Measurements from ENCODE around the gene ZNF804B.

Gene ZNF804B

DNA sequence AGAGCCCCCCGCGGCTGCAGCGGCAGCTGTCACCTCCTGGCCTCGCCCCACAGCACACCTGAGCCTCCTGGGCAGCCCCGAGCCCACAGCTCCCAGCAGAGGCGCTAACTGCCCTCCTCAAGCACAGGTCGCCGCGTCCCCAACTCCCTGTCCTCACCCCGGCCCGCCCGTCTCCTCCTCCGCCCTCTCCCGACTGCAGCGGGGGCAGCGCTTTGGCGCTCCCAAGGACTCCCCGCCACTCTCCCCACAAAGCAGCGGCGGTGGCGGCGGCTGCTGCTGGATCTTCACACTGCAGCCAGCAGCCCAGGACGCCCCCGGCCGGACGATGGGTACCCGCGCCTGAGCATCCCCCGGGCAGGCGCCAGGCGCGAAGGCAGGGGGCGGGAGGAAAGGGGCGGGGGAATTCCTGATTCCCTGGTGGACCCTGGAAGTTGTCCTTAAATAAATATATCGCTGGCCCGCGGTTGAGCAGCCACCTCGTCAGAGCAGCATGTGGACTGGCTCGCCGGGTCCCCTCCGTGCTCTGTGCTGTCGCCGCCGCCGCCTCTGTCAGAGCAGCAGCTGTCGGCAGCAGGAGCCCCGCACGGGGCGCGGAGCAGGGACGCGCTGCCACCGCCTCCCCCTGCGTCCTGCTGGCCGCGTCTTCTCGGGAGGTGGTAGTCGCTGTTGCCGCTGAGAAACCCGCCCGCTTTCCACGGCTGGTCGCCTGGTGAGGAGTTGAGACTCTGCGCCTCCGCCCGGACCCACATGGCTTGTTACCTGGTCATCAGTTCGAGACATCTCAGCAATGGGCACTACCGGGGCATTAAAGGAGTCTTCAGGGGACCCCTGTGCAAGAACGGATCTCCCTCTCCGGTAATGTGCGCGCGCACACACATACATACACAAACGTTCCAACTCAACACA, at the start of gene ZNF804B:
ZNF804B (plus strand) TSS at position 471 of the 906 bp plus-strand sequence; CDS start at position 748, 277 bp downstream.
- in situ Hi-C loops (cut with MboI; ENCODE audit: low sequenced_read_pairs): no loop called here

GRCh38 chr7:88735920-88736319, 23.6 kb upstream of the ZNF804B start:
- in situ Hi-C loops (cut with MboI; ENCODE audit: low sequenced_read_pairs): no loop called here

GRCh38 chr7:88737632-88738031, 21.9 kb upstream of the ZNF804B start:
- in situ Hi-C loops (cut with MboI; ENCODE audit: low sequenced_read_pairs): no loop called here

- in situ Hi-C loops (cut with MboI; ENCODE audit: low sequenced_read_pairs): no loop called here
Observed at GRCh38 chr7:88746126-88746525, 13.4 kb upstream of the ZNF804B start.

DNA sequence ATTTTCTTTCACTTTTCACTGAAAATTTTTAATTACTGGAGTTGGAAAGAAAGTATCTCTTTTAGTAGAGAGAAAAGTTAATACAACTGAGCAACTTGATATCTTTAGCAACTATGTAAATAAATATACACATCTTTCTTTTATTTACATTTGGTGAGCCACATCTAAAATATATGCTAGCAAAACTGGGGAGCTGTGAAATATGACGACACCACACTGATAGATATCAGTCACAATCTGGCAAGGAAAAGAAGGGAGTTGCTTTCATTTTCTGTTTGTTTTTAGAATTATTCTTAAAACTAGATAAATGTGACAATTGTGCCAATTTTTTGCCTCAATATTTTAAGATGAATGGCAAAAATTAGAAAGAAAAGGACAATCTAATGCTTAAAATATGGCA, 2.7 kb upstream of the ZNF804B start:
- in situ Hi-C loops (cut with MboI; ENCODE audit: low sequenced_read_pairs): no loop called here

- in situ Hi-C loops (cut with MboI; ENCODE audit: low sequenced_read_pairs): no loop called here
Observed at GRCh38 chr7:88757371-88757770, 2.1 kb upstream of the ZNF804B start.

DNA sequence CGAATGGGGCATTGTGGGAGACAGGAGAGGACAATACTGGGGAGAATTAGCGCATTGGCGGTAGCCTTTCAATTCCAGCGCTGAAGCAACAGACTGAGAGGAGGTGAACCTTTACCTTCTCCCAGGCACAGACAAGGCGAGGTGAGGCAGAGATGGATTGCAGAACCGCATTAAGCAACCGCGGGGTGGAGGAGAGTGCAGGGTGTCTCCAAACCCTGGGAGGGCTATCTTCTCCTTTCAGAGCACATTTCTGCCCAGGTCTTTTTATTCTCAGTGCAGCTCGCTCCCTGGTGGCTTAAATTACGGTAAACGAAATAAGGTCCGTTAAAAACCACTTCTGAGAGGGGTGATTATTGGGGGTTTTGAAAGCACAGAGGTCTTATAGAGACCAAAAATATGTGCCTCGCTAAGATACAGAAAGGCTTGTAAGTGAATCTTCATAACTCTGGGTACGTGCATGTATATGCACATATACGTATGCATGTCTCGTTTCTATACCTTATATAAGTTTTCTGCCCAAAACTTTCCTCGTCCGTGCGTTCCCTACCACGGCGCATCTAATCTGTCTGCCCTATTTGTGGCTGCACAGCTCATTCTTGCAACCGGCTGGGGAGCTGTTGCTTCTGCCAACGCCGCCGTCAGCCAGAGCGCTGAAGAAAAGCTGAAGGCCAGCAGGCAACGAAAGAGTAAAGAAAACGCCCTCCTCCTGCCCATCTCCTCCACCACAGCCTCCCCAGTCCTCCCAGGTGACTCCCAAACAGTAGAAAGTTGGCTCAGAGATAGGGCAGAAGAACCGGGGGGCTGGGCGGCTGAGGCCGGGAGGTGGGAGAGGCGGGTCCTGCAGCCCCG, 895 bp upstream of the ZNF804B start:
- in situ Hi-C loops (cut with MboI; ENCODE audit: low sequenced_read_pairs): no loop called here

- in situ Hi-C loops (cut with MboI; ENCODE audit: low sequenced_read_pairs): no loop called here
Observed at GRCh38 chr7:88760136-88760515, 626 bp downstream of the ZNF804B start.

GRCh38 chr7:88761779-88762178, 2.3 kb downstream of the ZNF804B start:
- in situ Hi-C loops (cut with MboI; ENCODE audit: low sequenced_read_pairs): no loop called here

DNA sequence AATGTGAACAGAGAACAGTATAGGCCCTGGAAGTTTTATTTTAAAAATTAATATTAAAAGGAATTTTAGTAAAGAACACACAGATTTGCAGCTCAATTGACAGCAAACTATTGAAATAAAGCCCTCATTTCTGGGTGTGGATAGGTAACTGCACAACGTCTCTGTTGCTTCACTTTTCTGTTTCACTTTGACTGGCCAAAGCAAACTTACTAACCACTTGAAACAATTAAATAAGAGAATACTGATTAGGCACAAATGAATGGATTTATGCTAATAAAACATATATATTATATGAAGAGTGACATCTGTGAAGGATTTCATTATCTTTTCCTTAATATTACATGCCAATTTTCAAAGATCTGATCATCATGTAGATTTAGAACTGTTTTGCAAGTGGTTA, 11.9 kb downstream of the ZNF804B start:
- in situ Hi-C loops (cut with MboI; ENCODE audit: low sequenced_read_pairs): no loop called here

- in situ Hi-C loops (cut with MboI; ENCODE audit: low sequenced_read_pairs): no loop called here
Observed at GRCh38 chr7:88772776-88773175, 13.3 kb downstream of the ZNF804B start.

DNA sequence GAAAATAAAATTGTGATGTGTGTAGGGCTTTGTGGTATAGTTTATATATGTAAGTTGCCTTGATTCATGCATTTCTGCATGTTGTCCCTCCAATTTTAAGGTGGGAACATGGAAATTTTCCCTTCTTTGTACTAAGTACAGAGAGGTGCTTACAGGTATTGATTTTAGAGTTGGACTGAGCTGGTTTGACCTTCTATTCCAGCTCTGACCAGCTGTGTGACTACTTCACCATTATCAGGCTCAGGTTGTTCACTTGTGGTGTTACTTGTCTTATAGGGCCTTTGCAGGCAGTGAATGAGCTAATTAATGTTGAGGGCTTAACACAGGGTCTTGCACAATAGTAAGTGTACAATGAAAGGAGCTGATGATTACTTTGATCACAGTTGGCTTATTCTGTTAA, 16.3 kb downstream of the ZNF804B start:
- in situ Hi-C loops (cut with MboI; ENCODE audit: low sequenced_read_pairs): no loop called here

DNA sequence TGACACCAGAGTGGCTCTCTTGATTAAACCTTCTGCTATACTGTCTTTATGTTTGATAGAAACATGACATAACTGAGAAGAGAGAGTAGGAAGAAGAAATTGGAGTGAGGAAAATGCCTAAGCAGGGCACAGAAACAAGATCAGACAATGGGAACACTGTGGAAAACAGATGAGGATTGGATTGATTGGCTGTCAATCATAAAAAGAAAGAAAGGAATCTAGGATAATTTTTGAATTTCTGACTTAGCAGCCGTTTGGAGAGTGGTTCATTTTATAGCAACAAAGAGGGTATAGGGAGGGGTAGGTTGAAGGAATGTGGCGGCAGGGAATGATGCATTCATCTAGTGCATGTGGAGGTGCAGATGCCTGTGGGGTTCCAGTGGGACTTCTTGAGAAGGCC, 28.3 kb downstream of the ZNF804B start:
- in situ Hi-C loops (cut with MboI; ENCODE audit: low sequenced_read_pairs): no loop called here

- in situ Hi-C loops (cut with MboI; ENCODE audit: low sequenced_read_pairs): no loop called here
Observed at GRCh38 chr7:88789480-88790064, 30.1 kb downstream of the ZNF804B start.

- in situ Hi-C loops (cut with MboI; ENCODE audit: low sequenced_read_pairs): no loop called here
Observed at GRCh38 chr7:88791891-88792290, 32.4 kb downstream of the ZNF804B start.

DNA sequence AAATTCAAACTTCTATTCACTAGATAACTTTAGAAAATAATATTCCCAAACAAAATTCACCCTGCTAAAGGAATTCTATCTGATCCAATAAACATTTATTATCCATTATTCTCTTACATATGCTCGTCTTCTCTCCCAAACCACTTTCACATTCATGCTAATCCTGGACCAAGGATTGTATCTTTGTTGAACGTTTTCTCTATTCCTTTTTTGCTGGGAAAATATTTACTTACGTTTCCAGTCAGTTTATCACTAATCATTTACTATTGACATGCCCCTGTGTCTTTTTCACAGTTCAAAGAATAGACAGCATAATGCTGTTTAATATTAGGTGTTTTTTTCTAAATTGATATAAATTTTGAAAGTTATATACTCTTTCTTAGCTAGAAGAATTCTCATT, 32.9 kb downstream of the ZNF804B start:
- in situ Hi-C loops (cut with MboI; ENCODE audit: low sequenced_read_pairs): no loop called here

- in situ Hi-C loops (cut with MboI; ENCODE audit: low sequenced_read_pairs): no loop called here
Observed at GRCh38 chr7:88795553-88795952, 36.1 kb downstream of the ZNF804B start, which contains the start of gene TEX47. Gene TEX47, minus strand, starts transcription at chr7:88795737. Its CDS starts 795 bp downstream, at chr7:88794942.

GRCh38 chr7:88801046-88801445, 41.5 kb downstream of the ZNF804B start:
- in situ Hi-C loops (cut with MboI; ENCODE audit: low sequenced_read_pairs): no loop called here

DNA sequence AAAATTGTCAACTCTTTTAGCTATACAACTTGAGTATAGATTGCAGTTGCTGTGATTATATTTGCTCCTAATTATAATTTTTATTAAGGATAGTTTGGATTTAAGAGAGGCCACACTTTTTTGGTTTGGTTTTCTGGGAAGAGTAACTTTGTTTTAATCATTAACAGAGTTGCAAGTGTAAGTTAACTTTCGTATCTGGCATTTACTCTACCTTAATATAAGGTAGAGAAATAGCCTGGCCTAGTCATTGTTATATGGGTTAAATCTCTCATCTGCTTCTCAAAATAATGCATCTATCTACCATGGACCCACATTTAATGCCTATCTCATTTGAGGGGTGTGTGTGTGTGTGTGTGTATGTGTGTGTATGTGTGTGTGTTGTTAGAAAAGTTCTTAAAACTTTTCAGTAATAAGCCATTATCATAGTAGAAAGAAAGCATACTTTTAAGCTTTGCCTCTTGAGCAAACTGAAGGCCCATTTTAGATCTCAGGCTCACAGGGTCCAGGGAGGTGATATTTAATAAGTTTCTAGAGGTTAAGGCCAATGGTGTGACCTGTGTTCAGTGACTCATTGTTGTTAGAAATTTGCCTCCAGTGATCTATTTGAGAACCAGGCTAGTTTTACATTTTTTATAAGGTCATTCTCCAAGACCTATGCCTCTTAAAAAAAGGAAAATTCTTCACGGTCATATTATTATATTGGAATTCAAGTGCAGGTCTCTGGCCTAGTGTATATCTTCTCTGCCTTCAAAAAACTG, 47.0 kb downstream of the ZNF804B start:
- in situ Hi-C loops (cut with MboI; ENCODE audit: low sequenced_read_pairs): no loop called here

- in situ Hi-C loops (cut with MboI; ENCODE audit: low sequenced_read_pairs): no loop called here
Observed at GRCh38 chr7:88818552-88818951, 59.1 kb downstream of the ZNF804B start.

DNA sequence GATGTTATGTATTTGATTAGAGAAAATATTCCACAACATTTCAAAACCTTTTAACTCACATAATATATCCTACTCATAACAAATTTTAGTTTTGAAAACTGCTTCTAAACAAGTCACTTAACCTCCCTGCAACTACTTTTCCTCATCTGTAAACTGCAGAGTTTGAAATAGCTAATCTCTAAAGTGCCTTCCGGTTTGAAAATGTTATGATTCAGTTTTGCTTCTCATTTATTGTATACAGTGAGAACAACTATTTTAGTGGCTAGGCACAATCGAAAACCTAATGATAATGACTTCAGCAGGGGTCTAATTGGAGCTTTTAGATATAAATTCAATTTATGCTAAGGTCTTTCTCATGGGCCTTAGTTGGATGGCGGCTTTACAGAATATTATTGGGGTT, 66.7 kb downstream of the ZNF804B start:
- in situ Hi-C loops (cut with MboI; ENCODE audit: low sequenced_read_pairs): no loop called here
